IPS-11a (cell line): Measurements from ENCODE around the gene TMEM163.

Source experiments
- H3K4me3 ChIP-seq: one replicate; pipeline ENCODE4 v1.5.1; 2013; ENCODE audit warnings: low read depth, low read length, control low read depth

Gene TMEM163

DNA sequence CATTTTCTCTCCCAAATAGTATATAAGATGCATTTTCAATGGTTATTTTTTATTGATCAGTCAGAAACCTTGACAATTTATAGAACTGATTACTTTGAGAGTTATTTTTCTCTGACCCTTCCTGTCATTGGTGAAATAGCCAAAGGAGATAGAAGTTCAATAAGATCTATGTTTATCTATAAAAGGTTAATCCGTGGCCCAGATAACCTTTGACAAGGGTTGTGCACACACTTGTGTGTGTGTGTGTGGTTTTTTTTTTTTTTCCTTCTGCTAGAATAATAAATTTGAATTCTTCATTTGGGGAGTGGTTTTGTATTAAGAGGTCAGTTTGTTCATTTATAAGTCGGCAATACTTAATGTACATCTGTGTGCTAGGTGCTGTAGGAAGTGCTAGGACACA lies 304.9 kb downstream of the TMEM163 start:
- no peak overlapping the region for H3K4me3 ChIP-seq

DNA sequence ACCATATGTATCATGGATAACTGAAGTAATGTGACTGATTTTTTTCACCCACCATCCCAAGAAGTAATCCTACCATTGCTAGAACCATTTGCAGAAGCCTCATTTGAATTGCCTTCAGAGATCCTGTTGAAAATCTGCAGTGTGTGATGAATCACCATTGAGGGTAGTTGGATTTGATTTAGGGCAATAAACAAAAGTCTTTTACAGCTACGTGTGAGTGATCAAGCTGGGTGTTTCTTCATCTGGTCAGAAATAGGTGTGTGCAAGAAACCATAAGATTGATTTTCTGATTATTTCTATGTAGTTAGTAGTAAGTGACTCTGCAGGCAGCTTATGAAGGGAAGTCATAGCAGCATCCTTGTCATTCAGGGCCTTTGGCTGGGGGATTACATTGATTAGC lies 305.4 kb downstream of the TMEM163 start:
- H3K4me3 ChIP-seq, result no peak overlapping the region

DNA sequence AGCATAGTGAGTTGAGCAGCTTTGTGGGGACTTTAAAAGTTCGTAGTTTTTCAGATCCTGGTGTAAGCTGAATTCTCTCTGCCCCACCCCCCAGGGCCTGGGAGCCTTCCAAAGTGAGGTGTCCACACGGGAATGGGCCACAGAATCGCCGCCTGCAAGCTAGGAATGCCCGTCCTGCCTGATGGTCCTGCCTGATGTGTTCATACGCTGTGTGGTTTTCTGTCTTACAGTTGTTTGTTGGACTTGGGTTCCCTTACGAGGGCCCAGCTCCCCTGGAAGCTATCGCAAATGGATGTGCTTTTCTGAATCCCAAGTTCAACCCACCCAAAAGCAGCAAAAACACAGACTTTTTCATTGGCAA lies 306.2 kb downstream of the TMEM163 start:
- H3K4me3 ChIP-seq, result no peak overlapping the region

DNA sequence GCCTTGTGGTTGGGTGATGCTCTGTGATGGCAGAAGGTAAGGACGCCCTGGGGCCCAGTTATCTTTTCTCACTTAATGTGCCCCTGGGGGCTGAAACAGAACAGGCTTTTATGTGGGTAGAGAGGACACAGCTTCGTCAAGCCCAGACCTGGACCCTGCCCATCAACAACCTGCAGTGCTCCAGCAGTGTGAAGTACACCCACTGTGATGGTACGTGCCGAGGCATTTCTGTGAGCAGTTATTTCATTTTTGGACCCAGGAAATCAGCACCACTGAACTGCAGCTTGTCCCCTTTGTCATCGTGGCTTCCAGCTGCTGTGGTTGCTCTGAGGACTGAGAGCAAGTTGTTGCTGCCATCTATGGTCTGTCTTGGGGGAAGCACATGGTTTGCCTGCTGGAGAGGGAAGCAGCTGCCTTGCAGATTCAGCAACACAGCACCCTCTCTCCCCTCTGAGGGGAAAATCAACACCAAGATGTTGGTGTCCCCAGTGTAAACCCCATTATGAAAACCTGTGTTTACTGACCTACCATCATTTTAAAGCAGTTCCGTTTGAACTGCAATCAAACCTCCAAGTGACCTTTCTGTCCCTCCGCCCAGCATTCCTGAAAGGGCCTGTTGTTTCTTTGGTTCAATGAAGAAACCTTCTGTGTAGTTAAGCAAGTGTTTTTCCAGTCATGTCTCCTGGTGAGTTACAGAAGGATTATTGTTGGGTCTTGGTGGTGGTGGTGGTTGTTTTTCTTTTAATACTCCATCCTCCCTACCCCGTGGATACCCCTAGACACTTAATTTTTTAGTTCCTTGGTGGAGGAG lies 306.8 kb downstream of the TMEM163 start:
- no peak overlapping the region for H3K4me3 ChIP-seq

DNA sequence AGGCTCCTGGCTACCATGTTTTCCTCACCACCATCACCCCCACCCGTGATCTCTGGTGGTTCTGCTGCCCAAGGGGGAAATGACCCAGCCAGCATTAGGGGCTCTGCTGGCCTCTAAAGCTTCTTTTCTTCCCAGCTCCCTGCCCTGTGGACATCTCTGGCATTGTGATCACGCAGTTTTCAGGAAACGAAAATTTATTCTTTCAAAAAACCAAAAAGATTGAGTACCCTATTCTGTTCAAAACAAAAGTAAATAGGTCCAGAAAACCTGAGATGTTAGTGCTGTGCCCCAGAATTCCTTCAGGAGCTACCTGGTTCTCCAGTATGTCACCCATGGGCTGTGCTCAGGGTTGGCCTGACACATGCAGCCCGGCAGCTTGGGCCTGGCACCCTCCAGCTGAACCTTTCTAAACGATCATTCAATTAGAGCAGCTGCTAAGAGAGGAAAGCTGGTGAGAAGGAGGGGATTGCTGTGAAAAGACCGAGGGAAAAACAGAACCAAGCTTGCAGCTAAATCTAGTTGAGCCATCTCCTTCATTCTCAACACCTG lies 307.4 kb downstream of the TMEM163 start:
- H3K4me3 ChIP-seq, result no peak overlapping the region

DNA sequence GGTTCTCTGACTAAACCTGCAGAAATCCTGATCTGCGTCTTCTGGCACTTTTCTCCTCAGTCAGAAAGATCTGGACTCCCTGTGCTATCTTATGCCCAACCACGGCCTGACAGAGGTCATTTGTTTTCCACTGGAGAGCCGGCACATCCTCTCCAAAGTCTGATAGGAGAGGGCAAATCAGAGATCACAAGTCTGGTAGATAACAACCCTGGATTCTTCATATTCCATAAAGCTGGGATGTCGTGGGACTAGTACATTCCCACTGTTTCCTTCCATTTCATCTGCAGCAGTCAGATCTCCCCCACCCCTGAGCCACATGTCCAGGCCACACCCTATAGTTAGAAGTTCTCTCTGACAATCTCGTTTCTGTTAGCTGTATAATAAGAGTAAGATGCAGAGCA lies 308.0 kb downstream of the TMEM163 start:
- H3K4me3 ChIP-seq, result no peak overlapping the region

DNA sequence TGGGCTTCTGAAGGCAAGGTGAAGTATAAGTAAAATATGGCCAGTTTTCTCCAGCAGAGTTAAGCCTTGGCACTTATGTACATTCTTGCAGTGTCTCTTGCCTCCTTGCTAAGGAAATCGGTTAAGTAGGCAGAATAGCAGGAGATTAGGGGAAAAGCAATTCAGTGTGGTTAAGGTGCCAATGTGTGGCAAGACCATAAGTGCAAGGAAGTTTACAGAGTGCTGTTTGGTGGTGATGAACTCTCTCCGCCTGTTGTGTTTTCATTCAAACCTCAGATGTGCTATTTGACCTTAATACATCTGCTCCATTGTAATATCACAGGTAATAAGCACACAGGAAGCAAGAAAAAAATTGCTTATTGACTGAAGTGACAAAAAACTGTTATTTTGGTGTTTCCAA lies 308.8 kb downstream of the TMEM163 start:
- no peak overlapping the region for H3K4me3 ChIP-seq

DNA sequence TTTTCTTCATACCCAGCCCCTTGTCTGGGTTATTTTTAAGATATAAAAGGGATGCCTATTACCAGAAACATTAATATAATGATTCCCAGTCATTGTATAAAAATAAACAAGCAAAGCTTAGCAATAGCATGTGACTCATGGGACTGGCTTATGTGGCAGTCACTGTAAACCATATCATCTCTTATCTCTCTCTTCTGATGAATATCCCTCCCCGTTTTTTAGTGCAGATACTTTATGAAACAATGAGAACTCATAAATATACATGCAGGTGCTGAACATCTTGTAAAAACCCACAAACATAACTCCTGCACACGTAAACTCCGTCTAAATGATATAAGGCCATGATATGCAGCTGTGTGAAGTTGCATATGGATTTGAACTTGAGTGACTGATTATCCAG lies 310.0 kb downstream of the TMEM163 start:
- H3K4me3 ChIP-seq, result no peak overlapping the region

DNA sequence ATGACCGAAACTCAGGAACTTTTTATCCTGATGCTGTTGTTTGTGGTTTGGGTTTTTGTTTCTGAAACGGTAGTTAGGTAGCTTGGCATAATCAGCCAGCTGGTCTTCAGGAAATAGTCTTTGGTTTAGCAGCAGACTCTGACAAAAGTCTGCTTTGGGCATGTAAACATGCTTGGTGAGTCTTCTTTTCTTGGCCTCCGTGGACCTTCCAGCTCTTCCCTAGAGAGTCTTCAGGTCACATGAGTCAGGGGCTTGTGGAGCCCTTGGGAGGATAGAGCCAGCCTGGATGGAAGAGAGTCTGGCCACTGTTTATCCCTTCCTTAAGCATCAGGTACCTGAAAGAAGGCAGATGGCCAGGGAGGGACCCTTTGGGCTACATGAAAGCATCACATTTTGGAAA lies 310.4 kb downstream of the TMEM163 start:
- H3K4me3 ChIP-seq, result no peak overlapping the region

DNA sequence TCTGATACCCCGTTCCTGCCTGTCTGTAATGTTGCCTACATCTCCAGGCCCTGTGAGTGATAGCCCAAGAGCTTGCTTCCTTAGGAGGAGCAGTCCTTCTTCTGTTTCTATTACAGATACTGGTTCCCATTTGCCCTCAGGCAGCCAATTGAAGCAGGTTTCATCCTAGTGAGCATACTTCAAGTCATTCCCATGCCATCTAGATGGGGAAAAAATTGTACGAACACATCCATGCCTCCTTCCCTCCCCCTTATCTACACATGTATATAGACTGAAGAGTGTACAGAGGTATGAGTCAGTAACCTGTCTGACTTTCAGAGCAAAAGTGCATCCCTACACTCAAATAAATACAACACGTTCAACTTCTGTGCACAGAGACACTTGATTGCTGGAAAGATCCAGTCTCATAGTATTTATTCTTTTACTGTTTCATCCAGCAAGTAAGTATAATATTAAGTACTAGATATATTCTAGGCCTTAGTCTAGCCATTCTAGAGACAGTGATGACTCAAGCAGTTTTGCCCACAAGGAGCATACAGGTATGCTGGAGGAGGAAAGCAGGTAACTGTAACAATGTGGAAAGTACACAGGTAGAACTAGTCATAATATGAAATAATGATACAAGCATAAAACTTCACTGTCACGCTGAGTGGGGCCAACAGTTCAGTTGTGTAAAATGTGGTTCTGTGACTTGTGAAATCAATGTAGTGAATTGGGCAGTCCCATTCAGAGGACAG lies 311.5 kb downstream of the TMEM163 start:
- H3K4me3 ChIP-seq, result no peak overlapping the region

DNA sequence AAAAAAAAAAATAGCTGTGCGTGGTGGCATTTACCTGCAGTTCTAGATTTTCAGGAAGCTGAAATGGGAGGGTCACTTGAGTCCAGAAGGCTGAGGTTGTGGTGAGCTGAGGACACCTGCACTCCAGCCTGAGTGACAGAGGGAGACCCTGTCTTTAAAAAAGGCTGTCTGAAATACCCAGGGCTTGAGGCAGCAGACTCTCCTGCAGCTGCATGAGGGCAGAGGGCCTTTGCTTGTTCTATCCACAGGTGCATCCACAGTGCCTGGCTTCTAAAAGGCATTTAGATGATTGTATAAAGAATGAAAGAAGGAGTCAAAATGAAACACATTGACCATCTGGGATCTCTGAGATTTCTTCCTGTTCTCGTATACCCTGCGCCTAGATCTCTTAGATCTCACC lies 312.1 kb downstream of the TMEM163 start:
- H3K4me3 ChIP-seq, result no peak overlapping the region

DNA sequence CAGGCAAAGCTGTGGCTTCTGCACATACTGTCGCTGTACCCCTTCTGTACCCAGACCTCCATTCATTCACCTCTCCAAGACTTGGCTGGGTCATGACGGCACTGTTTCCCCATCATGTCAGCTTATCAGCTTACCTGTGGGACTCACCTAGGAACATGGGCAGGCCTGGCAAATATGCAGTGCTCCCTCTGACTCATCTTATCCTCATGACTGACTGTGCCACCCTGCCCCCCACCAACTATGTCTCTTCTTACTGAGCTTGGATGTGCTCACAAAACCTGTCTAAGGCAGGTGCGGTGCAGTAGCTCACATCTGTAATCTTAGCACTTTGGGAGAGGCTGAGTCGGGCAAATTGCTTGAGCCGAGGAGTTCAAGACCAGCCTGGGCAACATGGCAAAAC lies 312.5 kb downstream of the TMEM163 start:
- H3K4me3 ChIP-seq, result no peak overlapping the region
